GM21717 (cell line): ENCODE data around the gene WNT8A.
A peak's percentile ranks its signal among the peaks of the same experiment; 100 is the strongest.
"Not testable (repeated sequence)": the region's sequence is repeated elsewhere in the genome, so short reads cannot be mapped to it uniquely, and the experiment has no call there.

Source experiments
- ATAC-seq: cut with Tn5 transposase; IDR thresholded peaks from one replicate; pipeline ENCODE4 v1.9.1; 2021; ENCODE audit warnings: mild to moderate bottlenecking, moderate library complexity; ENCODE audit not compliant: unreplicated experiment

WNT8A gene, protein sequence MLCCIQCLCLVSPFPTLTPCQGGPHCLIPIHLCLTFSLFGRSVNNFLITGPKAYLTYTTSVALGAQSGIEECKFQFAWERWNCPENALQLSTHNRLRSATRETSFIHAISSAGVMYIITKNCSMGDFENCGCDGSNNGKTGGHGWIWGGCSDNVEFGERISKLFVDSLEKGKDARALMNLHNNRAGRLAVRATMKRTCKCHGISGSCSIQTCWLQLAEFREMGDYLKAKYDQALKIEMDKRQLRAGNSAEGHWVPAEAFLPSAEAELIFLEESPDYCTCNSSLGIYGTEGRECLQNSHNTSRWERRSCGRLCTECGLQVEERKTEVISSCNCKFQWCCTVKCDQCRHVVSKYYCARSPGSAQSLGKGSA

DNA sequence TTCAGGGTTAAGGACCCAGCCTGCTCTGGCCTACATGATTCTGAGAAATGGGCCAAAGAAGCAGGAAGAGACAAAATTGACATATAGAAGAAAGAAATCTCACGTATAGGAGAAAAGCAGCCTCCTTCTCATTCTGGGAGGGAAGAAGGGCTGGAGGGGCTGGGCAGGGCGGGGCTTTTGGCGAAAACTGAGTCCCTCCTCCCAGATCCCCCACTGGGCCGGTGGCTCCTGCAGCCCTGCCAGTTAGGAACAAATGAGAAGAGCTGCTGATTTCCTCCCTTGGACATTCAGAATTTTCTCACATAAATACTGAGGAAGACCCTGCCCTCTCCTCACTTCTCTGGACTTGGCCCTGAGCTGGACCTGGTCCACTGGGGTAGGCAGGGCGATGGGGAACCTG is at the start of gene WNT8A:
Gene WNT8A (plus strand): TSS at position 332 of the 400 bp plus-strand sequence. CDS start 95 bp downstream, outside the sequence.
- ATAC-seq = no peak

DNA sequence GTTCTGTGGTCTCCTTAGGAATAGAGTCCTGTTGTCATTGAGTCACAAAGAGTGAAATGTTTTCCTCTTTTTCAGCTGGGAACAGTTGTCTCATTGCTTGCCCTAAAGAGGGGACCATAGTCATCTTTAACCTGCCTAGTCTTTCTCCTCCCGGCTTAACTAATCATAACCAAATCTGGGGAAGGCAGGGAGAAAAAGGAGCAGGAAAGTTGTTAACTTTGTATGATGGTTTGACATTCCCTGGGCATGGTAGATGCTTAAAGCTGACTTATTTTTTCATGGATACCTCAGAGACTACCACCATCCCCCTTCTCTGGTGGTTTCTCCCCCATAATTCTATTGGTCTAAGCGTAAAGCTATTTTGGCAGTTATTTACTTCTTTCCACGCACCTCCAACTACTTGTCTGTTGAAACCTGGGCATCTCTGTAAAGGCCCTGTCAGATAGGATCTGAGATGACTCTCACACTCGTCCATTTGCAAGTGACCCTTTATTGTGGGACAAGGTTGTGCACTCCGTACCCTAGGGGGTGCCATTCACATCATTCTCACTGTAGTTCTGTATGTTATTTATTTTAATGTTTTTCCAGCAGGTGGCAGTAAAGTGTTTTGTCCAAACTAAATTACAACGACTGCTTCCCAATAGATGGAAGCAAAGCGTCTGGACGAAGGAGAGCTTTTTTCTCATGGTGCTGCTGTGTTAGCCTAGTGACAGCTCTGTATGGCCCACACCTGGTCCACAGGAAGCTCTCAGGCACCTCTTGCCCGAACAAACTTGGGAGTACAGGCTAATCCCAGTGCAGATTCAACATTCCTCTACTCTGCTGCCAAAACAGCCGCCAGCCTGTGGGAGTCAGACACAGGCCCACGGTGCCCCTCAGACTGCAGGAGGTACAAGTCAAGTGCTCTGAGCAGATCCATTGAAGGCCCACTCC is 48.0 kb upstream of the WNT8A start:
- no peak for ATAC-seq

DNA sequence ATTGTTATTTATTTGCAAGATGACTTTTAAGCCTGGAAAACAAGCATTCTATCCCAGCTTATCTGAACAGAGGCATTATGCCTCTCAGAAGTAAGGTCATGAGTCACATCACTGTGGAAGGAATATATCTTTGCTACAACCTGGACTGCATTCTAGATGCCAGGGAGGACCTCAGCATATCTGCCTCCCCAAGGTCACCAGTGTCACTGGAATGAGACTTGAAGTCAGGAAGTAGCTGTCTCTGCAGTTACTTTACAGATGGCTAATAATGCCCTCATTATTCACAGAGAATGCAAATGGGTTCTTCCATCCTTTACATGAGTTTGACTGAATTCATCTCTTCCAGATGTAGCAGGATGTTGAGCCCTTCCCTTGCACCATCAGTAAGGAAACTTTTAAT is 46.6 kb upstream of the WNT8A start:
- no peak for ATAC-seq

DNA sequence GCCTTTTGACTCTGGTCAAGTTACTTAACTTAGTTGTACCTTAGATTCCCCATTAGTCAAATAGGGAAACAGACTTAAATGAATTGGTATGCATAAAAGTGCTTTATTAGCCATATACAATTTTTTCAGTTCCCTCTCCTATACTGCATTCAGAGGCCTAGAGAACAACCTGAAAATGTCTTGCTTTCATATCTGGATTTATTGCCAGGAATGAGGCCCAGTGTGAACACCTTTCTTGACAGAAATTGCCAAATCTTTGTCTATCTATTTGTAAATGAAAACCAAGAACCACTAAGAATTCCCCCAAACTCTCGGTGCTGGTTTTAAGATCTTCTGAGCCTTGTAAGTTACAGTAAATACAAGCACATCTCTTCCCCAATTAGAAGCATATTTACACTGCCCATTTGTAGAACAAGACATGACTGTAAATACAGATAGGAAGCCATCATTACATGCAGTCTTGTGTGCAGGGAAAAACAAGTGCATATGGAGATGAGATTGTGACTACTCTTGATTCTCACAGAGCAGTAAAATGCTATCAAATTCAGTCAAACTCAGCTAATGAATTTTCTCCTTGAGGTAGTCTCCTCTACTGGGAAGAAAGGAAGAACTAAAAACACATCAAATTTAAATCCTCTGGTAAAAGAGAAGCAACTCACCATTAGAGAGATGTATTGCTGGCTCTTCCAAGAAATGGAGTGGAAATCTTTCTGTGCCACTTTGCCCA is 45.8 kb upstream of the WNT8A start:
- ATAC-seq = peak; percentile 32

DNA sequence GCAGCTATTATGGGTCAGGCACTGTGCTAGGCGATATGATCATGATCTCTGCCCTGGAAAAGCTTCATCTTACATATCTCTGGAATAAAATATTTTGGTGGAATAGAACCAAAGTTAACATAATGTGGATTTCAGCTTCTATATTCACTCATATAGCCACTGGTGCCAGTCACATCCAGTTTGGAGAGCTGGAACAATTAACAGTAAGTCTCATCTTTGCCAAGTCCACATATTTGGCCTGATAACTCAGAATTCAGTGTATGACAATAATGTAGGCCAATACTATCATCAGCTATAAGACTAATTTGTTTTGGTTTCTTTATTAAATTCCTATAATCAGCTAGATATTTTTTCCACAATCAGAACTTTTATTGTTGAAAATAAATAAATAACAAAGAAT is 45.0 kb upstream of the WNT8A start:
- ATAC-seq = no peak

DNA sequence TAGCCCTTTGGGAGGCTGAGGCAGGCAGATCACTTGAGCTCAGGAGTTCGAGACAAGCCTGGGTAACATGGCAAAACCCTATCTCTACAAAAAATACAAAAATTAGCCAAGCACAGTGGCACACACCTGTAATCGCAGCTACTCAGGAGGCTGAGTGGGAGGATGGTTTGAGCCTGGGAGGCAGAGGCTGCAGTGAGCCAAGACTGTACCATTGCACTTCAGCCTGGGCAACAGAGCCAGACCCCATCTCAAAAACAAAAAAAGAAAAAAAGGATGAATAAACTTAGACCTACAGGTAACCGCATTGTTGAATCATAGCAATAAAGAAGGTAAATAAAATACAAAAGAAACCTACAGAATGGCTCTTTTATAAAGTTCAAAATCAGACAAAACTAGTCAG is 38.5 kb upstream of the WNT8A start:
- not testable (repeated sequence) for ATAC-seq

DNA sequence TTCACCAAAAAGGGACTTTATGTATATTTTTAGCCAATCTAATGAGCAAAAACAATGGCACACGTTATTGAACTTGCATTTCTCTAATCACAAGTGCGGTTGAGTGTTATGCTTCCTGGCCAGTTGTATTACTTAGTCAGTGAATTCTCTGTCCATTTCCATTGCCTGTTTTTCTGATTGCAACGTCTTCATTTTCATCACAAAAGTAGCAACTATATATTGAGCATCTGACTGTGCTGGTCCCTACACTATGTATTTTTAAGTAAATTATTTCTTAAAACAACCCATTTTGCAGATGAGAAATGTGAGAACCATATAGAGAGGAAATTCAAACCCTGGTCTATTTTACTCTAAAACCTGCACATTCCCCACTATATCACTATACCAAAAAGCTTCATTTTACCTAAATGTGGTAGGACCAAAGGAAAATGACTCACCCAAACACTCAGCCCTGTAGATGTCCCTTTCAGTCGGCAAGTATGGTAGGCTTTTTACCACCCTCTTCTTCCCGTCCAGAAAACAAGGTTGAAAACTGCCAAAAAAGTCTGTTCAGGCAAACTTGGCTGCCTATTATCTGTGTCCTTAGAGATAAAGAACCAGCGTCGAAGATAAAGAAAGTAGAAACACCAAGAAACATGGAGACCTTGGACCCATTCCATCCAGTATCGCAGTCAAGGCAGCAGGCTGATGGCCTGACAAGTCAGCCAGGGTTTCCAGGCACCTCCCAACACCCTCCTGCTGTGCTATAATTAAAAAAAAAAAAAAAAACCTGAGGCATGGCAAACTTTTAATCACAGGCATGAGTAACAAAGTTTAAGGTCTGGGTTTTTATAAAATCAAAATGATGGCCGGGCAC is 32.2 kb upstream of the WNT8A start:
- no peak for ATAC-seq

DNA sequence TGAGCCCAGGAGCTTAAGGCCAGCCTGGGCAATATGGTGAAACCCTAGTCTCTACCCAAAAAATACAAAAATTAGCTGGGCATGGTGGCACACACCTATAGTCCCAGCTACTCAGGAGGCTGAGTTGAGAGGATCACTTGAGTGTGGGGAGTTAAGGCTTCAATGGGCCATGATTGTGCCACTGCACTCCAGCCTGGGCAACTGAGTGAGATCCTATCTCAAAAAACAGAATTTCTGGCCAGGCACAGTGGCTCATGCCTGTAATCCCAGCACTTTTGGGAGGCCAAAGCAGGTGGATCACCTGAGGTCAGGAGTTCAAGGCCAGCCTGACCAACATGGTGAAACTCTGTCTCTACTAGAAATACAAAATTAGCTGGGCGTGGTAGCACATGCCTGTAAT is 31.1 kb upstream of the WNT8A start:
- ATAC-seq = not testable (repeated sequence)

DNA sequence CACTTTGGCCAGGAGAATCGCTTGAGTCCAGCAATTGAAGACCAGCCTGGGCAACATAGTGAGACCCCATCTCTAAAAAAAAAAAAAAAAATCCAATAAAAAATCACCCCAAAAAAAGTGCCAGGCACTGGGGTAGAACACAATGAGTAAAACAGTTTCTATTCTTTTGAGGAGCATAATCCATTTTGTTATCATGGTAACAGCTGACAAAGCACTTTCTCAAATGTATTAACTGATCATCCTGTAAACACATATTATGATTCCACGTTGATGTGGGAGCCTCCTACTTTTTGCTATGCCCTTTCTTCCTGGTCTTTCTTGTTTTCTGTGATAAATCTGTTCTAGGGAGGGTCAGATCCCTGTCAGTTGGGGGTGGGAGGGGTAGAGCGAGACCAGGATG is 30.3 kb upstream of the WNT8A start:
- ATAC-seq = no peak

DNA sequence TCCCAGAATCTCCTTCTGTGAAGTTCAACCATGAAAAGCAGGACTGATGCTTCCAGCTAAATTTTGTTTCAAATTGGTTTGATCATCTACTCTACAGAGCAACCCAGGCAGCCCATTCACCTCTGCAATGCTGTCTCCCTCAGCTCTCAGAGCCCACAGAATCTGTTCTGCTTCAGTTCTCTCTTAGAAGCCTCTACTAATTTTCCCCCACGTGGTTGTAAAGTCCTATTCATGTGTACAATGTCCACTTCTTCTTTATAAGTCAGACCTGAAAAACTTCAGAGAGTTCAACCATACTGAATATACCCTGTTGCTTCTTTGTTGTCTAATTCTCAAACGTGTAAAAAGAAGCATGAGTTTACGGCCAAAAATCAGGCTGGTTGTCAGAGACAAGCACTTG is 29.6 kb upstream of the WNT8A start:
- ATAC-seq = no peak

DNA sequence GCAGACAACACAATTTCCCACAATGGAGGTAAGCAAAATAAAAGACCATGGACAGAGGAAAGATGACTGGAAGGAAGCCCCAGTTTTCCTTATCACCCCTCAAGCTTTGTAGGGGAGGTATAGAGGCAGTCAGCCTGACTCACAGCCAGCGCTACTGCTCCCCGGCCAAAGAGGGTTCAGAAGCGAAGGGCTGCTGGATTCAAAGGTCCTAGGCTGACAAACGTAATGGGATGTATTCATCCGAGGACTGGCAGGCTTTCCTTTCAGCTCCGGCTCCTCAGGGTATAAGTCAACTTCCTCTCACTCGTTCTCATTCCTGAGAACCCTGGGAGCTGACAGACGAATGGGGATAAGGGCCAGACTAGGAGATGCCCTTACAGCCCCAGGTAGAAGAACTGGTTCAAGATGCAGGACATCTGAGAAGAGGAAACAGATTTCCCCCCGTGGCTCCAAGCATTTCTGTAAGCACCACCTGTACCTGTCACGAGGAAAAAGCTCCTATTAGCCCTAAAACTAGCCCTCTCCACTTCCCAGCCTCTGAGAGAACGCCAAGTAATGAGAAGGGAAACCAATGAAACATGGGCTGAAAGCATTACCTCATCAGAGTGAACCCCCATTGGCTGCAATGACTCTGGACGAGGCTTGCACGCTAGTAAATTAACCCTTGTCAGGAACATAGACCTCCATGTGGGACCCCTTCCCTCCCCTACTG is 28.8 kb upstream of the WNT8A start:
- no peak for ATAC-seq

DNA sequence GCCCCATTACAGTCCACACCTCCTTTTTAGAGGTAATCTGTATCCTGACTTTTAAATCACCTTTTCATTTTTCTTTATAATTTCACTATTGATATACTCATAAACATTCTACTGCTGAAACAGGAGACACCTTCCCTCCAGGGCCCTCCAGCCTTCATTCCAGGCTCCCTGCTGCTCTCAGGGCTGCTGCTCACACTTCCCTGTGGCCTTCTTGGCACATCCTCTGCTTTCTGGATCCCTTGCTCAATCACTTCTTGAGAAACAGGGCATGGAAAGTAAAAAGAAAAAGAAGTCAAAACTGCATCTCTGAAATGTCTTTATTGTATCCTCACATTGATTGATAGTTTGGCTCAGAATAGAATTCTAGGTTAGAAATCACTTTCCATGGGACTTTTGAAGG is 19.3 kb upstream of the WNT8A start:
- ATAC-seq = no peak

DNA sequence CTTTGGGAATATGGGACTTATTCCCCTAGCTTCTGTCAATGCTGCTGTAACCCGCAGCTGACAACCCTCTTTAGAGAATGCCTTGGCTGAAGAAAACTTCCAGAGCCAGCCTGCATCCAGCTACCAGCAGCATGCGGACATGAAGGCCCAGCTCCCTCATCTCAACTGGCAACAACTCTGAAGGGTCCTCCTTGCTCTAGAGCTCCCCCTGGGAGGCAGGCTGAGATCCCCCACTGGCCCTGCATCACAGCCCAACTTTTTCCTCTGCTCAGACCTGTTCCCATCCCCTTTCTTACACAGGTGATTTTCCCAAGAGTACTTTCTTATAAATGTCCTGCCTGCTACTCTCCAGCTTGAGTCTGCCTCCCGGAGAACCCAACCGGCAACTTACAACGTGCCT is 18.7 kb upstream of the WNT8A start:
- ATAC-seq = no peak

DNA sequence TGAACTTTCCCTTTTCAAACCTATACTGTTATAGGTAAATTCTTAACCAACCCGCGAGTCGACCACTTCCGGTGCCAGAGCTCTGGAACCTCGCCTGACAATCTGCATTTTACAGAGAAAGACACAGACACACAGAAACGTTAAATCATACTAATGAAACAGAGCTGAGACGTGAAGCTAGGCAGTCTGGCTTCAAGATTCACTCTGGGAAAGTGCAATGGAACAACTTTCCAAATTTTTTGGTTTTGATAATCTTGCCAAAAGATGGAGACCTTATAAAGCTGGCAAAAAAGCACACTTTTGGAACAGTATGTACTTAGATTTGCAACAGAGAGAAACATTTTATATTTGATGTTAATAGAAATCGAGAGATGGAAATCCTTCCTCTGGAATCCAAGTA is 15.9 kb upstream of the WNT8A start:
- ATAC-seq = no peak

DNA sequence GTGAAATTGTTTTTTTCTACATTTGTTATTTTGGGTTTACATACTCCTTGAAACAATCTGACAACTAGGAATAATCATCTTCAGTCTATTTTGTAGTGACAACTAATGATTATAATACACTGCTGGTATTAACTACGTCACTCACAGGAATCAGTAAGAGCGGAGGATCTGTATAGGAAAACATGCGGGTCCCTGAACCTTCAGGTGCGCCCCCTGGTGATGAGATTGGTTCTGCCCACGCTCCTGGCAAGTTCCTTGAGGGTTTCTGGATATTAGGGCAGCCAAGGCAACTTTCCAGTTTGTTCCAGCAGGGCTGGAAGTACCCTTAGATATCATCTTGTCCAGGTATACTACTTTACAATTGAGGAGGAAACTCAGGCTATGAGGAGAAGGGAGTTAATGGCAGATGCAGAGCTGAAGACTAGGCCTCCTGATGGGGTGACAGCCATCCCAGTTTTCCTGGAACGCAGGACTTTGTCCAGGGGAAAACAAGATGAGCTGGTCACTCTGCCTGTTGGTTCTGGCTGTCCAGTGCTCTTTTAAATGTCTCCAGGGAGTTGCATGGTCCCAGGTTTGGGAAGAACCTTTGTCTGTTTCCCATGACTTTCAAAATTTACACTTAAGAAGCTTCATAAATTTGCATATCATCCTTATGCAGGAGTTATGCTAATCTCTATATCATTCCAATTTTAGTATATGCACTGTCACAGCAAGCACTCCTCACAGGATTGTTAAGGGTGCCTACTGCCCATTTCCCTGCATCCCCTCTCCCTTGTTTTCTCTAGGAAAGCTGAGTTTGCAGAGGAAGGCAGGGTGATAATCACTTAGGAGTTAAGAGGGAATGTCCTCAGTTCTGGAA is 14.9 kb upstream of the WNT8A start:
- ATAC-seq = no peak

DNA sequence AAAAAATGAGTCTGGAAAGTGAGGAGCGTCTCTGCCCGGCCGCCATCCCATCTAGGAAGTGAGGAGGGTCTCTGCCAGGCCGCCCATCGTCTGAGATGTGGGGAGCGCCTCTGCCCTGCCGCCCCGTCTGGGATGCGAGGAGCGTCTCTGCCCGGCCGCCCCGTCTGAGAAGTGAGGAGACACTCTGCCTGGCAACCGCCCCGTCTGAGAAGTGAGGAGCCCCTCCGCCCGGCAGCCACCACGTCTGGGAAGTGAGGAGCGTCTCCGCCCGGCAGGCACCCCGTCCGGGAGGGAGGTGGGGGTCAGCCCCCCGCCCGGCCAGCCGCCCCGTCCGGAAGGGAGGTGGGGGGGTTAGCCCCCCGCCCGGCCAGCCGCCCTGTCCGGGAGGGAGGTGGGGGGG is 13.8 kb upstream of the WNT8A start:
- not testable (repeated sequence) for ATAC-seq

DNA sequence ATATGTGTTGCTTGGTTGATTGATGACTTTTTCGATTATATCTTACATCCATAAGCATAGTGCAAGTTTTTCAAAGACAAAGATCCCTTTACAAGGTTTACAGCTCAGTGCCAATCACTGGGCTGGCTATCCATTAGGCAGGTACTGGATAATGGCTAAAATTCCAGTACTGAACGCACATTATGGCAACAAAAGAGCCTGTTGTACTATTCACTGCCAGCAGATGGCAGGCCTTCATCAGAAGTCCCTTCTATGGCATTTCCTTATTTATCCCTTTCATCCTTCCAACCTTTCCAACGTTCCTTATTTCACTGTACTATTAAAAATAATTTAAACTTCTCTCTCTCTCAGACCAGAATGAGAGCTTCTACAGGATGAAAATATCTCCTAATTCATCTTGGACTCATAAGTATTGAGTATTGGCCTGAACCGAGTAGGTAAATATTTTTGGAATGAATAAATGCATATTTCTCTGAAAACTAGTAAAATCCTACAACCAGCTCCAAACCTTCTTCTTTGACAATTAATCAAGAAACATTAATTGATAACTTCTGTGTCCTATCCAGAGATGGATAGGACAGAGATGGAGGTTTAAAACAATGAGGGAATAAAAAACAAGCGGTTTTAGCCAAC is 6.7 kb upstream of the WNT8A start:
- ATAC-seq = no peak

DNA sequence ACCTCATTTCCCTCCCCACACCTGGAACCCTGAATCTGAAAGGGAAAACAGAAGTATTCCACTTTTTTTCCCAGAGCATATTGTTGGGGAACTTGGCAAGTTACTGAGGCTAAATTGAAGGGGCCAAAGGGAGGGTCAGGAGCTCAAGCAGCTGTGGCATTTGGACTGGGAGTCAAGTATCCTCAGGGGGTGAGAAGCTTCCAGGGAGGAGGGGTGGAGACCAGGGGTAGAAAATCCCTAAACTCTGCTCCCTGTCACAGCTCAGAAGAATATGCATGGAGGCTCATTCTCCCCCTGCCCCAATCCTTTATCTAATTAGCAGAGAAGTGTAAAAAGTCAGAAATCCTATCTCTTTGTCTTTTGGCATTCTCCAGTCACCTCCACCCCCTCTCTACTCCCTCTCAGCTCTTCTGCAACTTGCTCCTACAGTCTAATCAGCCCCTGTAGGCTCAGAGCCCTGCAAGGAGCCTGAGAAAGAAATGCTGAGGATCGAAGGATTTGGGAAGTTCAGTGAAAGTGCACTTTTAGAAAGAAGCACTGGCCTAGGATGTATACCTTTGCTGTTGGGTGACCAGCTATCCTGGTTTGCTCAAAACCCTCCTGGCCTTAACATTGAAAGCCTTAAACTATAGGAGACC is 5.7 kb upstream of the WNT8A start:
- ATAC-seq = no peak
